GM19463 (cell line): ENCODE results near the gene TENT5C.
A peak's percentile ranks its signal among the peaks of the same experiment; 100 is the strongest.

Source experiments
- ATAC-seq: cut with Tn5 transposase; IDR thresholded peaks from one replicate; pipeline ENCODE4 v1.9.1; 2021; ENCODE audit warnings: mild to moderate bottlenecking, moderate library complexity; ENCODE audit not compliant: unreplicated experiment

TENT5C gene

DNA sequence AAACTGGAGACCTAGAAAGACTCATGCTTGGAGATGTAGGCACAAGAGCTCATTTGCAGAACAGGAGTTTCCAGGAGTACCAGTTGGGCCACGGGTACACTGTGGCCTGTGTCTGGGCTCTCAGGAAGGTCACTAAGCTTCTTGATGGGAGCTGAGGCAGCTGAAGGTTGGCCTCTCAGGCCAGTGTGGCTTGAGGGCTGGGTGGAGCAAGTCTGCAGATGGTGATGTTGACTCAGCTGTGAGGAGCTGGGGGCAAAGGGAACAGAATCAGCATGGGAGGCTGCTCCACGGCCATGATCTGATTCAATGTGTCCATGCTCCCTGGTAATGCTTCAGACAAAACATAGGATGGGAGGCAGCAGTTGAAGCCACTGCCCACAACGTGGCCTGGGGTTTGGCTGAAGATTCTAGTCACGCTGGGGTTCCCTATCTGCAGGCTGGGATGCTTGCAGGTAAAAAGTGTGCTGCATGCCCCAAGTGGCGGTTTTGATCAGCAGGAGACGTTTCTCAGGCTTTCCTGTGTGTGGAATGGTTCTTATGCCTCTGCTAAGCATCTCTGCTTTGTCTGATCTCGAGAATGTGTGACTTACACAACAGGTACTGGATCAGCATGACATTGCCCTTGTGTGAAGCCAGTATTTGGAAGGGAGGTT lies 15.4 kb upstream of the TENT5C start:
- ATAC-seq = no peak

DNA sequence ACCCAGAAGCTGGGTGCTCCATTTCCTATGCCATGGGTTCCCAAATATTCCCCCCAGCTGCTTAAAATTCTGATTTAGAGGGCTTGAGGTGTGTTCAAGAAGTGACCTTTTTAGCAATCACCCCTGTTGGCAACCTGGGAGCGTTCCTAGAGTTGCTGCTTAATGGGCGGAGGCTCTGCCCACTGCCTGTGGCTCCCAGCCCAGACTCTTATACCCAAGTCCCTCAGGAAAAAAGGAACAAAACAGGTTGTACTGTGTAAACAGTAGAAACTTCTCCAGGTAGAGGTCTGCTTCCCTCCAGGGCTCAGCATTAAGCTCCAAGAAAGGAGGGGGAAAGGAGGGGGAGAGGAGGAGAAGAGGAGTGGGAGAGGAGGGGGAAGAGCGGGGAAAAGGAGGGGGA lies 14.6 kb upstream of the TENT5C start:
- no peak for ATAC-seq

DNA sequence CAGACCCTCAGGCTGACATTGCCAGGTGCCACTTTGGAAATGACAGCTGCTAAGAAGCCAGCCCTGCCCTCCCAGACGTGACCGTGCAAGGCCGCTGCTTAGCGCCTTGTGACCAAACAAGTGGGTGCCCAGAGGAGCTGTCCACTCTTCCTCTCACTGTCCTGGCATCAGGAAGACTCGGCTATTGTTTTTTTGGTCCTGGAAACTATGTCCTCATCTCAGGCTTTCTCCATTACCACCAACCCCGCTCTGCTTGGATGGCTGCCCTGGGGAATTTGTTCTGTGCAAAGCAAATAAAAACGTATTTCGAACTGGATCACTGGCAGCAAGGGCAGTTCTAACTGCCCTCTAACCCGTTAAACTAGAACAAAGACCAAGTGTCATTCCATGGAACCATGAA lies 13.7 kb upstream of the TENT5C start:
- no peak for ATAC-seq

DNA sequence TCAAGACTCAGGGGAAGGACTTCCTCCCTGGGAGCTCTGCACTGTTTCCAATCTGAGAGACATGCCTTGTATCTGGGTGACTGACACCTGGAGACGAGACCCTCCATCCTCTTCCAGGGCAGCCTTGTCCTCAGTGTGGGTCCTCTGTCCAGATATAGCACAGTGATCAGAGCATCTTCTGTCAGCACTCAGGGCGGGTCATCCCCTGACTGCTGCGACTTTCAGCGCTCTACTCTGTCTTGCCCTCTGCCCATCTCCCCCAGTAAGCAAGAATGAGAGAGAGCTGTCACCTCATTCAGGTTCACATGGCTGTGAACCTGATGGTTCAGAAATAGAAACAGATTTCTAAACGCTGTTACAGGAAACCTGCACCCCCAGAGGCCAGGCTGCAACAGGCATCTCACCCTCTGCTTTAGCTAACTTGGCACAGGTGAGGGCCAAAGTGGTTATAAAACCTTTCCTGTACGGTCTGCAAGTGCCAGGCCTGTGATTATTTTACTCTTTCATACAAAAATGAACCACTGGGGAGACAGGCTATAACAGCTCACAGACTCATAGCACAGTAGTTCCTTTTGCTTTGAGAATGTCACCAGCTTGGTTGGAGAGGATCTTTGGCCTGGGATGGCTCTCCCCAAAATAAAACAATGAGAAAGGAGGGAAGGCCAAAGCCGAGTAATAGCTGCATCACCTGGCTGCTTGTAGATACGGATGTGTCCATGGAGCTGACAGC lies 11.4 kb upstream of the TENT5C start:
- no peak for ATAC-seq

DNA sequence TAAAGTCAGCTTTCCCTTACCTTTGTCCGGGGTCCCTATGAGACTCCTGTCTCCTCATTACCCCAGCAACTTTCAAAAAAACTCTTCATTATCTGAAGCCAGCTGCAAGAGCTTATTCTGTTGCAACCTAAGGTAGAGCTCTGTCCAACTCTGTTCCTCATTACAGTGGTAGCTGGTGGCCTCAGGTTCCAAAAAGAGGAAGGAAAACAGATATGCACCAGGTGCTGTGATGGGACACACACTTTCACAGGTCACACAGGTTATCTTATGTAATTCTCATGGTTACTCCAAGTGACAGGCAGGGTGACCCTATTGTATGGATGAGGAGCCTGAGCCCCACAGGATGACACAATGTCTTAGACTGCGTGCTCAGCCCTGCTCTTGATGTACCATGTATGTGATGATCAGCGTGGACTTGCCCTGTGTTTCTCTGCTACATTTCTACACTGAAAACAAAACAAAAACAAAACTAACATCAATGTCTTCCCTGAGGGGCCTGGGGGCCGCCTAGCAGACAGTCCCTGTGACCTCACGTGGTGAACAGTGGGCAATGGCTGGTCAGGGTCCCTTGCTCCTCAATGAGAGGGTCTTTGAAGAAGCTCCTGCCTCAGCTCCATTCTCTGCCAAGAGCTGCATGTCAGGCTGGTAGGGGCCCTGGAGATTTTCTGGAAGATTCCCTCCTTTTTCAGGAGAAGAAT lies 9.7 kb upstream of the TENT5C start:
- no peak for ATAC-seq

DNA sequence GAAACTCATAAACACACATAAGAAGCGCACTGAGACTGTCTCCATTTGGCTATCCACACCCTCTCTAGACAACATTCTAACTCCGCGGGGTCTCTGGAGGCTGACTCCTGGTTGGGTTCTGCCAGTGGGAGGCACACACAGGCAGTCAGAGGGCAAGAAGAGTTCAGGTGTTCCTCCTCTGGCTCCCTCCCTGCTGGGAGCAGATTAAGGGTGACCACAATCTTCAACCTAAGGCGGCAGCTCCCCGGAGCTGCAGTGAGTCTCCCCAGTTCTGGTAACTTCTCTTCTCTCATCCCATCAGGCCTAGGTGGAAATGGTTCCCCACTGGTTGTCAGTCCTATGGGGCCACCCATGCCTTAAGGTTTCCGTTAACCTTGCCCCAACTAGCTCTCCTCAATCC lies 7.4 kb upstream of the TENT5C start:
- ATAC-seq = no peak

DNA sequence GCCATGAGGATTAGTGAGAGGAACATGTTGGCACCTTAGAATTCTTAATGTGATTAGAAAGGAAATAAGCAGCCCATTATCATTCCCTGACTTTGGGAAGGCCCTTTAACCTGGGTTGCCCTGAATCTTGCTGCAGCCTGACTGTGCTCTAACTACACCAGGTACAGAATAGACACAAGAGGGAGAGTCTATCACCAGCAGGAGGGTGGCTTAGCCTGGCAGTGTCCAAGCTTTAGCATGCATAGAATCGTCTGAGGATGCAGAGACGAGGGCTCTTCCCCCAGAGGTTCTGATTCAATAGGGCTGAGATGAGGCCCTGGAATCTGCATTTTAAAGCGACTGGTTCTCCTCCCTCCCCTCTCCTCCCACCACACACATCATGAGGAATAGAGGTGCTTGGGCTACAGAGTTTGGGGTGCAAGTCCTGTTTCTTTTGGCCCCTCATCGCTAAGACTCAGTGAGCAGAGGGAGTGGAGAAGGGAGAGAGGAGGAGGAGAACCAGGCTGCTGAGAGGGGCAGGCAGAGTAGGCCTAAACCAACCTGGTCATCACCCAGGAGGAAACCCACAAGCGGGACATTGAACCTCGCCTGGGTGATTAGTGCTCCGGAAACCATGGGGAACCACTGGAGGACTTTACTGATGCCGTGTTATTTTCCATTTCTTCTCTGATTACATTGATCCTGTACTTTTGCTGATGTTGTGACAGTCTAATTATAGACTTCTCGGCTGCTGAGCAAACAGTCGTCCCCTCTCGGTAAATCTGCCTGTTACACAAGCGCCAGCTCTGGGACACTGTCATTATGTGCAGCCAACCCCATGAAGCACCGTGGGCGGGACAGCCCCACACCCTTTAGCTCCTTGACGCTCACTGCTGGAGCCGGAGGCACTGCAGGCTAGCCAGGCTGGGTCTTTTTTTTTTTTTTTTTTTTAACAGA lies 6.3 kb upstream of the TENT5C start:
- ATAC-seq = no peak

DNA sequence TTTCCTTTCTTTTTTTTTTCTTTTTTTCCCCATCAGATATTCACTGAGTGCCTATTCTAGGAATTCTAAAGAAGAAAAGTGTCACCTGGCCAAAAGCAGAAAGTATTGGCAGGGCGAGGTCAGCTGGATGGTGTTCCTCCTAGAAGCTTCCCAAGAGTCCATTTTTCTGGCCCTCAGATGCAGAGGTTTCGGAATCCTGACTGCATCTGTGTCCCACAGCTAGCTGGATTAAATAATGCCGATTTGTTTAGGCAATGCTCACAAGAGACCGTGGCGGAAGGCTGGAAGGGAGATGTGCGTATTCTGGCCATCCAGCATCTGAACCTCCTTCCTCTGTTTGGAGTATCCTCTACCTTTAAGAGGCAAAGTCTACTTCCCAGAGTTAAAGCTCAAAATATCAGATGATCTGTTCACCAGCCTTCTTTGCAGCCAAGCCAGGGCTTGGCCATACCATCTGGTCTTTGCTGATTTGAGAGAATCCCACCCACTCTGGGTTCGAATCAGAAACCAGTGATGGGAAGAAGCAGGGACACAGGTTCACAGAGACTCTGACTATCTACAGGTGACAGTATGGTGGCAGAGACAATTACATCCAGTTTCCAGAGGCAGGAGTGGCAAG lies 5.4 kb upstream of the TENT5C start:
- ATAC-seq = no peak

DNA sequence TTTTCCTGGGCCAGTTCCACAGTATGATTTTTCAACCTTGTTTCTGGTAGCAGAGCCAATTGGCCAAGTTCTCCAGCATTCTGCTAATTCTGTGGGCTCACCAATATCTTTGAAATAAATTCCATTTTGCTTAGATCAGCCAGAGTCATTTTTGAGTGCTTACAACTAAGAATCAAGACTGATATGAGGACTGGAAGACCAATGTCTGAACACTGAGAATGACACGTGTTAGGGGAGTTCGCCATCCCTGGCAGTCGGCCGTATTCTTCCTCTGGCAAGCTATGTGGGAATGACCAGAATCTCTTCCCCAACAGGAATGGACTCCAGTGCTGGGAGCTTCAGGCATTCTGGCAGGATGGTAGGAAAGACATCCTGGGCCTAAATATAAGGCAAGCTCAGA lies 4.9 kb upstream of the TENT5C start:
- no peak for ATAC-seq

DNA sequence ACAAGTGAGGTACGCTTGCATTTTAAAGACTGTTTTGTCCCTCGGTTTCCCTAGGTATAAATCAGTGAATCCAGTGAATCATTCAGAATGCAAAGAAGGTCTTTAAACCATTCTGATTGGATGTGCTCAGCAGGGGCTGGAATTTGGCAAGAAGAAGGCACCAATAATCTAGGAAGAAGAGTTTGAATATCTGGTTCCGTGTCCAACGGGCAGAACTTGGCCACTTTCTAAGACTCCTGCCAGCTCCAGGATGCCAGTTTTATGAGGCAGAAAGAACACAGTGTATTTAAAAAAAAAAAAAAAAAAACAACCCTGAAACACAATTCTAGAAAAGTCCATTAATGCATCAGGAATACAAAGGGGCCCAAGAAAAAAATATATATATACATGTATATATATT lies 3.0 kb upstream of the TENT5C start:
- ATAC-seq = no peak

DNA sequence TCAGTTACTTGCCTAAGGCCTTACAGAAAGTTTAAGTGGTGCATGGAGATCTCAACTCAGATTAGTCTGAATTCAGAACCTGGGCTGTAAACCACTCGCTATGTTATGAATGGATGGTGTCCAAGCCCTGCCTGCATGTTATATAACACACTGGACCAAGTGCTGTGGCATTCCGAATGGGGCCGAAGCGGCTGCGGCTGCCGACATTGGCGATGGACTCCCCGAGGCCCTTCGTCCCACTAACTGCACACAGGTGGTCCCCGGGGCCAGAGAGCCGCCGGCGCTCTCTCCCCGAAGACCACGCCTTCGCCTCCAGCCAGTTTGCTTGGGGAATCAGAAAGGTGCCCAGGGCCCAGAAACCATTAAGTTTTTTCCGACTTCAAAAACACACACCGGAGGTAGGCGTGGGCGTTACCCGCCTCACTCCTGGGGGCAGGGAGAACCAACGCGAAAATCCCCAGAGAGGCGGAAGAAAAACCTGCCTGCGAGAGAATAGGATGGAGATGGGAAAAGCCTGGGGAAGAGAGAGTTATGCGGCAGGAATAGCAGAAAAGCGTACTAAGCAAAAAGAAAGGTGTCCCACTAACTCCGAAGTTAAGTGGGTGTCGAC lies 579 bp upstream of the TENT5C start:
- peak; percentile 29 for ATAC-seq

DNA sequence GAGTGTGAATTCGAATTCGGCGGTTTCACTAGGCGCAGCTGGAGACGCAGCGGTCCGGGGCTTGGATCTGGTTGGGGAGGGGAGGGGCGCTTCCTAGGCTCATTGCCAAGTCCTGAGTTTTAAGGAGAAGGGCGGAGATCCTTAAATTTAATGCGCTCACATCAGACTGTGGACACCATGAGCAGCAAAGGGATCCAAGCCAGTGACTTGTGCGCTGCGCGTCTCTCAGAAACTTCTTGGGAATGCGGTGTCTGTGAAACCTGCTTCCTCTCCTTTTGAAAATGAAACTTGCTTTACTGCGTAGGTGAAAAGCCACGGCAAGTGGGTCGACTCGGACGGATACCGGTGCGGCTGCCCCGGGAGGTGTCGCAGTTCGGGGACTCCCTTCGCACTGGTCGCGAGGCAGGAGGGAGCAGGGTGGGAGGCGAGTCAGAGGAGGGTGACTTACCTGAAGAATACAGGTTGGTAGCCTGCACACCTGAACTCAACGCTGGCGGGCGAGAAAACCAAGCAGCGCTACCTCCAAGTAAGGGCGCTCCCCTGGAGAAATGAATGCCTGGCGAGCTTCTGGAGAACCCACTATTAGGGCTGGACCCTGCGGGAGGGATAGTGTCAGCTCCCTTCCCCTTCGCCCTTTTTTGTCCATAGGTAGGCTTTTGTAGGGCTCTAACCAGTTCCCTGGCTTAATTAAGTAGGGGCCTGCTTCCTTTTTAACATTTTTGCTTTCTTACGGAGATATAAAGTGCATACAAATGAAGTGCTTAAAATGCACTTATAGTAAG lies 992 bp downstream of the TENT5C start:
- no peak for ATAC-seq

DNA sequence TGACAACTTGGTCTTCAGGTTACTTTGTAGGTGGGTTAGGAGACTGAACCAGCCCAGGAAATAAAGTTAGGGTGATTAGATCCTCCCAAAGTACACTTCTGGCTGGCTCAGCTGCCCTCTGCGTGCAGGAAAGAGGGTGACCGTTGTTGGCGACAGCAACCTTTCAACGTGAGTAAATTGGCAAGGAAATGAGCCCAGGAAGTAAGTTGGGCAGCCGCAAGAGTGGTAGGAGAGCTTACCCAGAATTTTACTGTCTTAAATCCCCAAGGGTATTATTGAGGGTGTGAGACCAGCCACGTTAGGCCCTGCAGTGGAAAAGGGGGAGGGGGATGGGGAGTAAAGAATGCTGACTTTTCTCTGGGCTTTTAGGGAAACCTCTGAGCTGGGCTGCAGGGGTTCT lies 1.6 kb downstream of the TENT5C start:
- ATAC-seq = no peak

DNA sequence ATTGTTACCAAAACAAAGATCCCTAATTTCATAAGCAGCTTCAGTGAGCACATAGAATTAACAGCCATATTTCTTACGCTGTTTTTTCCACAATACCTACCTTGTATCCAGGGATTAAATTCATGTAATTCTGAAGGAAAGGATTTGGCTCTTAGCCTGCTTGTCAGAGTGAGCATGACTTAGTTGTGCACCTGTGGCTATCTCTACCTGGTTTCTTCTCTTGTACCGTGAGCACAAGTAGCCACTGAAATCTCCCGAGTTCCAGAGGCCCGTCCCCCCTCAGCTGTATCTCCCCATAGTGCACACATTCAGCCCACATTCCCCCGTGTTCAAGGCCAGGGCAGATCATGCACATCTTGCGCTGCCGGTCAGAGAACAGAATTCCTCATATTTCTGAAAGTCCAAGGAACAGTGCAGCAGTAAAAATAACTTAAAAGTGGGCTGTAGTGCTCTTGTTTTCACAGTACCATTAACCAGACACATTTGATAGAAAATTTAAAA lies 2.3 kb downstream of the TENT5C start:
- no peak for ATAC-seq

DNA sequence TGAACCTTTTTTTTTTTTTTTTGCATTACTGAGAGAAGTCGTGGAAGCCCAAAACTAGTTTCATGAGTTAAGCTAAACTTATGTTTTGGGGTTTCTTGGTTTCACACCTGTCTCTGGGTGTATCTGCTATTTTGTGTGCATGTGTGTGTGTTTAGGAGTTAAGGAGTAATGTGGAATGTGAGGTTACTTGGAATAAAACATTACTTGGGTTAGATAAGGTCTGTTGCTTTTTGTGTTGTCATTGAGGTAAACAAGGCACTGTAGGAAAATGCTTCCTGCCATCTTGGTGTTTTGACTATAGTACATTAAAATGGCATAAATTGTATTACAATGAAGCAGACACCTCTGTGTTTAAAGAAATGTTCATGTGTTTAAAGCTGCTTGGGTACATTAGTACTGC lies 2.9 kb downstream of the TENT5C start:
- ATAC-seq = no peak

DNA sequence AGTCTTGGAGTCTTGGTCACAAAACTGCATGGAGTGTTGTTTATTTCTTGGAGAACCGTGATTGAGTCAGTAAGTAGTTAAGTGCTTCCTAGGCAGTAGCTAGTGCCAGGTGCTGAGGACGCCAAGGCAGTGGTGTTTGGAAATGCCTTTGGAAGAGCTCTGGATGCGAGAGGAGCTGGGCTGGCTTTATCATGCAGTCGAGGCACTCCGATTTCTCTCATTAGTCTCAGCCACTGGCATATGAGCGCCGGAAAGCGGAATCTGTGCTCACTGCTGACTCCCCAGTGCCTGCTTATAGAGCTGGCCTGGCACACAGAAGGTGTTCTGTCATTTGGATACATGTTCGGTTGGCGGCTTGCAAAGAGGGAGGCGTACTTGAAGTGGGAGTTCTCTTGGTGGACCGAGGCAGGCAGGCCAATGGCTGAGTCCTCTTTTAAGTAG lies 3.6 kb downstream of the TENT5C start:
- ATAC-seq = no peak

DNA sequence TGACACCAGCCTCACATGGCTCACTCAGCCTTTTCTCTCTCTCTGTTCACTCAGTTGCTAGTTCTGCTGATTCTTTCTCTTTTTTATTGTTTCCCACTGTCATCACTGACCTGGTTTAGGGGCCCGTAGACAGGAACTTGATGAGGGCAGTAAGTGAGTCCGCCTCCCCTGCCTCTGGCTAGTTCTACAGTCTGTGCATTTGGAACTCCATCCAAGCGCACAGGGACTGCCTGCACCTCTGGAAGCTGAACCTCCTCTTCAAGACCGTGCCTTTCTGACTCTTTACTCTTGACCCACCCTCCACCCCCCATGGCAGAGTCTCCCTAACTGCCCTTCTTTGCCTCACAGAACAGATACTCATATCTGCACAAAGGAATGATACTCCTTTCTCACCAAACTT lies 4.2 kb downstream of the TENT5C start:
- ATAC-seq = no peak

DNA sequence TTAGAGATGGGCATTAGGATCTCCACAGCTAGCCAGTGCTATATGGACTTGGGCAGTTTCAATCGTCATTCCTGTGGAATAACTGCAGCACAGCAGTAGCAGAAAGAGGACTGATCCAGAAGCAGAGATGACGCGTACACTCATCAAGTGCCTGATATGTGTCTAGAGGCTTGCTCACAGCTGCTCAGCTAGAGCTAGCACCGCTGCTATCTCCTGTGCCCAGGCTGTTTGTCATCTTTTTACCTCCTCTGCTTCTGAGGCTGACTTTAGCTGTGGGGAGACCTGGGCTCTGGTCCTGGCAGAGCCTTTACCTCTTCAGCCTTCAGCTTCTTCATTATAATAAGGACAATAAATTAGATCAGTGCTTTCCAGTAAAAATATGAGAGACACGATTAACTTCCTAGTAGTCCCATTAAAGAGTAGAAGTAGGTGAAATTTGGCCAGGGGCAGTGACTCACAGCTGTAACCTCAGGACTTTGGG lies 5.3 kb downstream of the TENT5C start:
- ATAC-seq = no peak

DNA sequence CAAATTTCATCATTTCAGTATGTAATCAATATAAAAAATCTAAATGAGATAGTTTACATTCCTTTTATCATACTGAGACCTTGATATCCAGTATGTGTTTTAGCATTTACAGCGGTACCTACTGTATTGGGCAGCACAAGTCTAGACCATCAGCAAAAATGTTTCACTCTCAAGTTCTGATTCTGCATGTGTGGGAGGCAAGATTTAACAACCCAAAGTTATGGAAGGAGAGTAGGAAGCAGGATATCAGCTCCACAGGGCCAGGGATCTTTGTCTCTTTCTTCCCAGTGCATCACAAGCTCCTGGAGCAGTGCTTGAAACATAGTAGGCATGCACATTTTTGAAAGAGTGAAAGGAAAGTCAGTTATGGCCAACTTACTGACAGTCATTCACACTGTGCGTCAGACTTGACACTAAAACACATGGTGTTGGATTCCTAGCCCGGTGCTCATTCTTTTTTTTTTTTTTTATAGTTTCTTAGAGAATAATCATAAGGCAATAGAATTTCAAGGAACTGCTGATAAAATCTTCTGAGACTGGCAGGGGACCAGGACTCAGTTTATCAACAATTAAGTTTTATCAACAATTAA lies 6.1 kb downstream of the TENT5C start:
- no peak for ATAC-seq
